Measurements from ENCODE around the gene ITSN2.
"Not testable (repeated sequence)": the region's sequence is repeated elsewhere in the genome, so short reads cannot be mapped to it uniquely, and the experiment has no call there.

Gene ITSN2

GRCh38 chr2:24360050-24360962 lies at the start of gene ITSN2:
ITSN2 (minus strand) TSS chr2:24360536; CDS start chr2:24328082, 32,454 bp downstream.
- peak; percentile 63 for DNase-seq (ENCODE audit: low read depth)

- no peak for DNase-seq (ENCODE audit: low read depth)
Measured at GRCh38 chr2:24409171-24409570, 48.8 kb upstream of the ITSN2 start.

DNA sequence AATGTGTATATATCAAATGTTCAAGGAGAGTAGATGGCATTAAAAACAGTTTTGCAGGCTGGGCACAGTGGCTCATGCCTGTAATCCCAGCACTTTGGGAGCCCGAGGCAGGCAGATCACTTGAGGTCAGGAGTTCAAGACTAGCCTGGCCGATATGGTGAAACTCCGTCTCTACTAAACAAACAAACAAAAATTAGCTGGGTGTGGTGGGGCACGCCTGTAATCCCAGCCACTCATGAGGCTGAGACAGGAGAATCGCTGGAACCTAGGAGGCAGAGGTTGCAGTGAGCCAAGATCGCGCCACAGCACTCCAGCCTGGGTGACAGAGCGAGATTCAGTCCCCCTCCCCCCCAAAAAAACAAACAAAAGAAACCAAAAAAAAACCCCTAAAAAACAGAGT lies 48.4 kb upstream of the ITSN2 start:
- DNase-seq (ENCODE audit: low read depth), result not testable (repeated sequence)

DNA sequence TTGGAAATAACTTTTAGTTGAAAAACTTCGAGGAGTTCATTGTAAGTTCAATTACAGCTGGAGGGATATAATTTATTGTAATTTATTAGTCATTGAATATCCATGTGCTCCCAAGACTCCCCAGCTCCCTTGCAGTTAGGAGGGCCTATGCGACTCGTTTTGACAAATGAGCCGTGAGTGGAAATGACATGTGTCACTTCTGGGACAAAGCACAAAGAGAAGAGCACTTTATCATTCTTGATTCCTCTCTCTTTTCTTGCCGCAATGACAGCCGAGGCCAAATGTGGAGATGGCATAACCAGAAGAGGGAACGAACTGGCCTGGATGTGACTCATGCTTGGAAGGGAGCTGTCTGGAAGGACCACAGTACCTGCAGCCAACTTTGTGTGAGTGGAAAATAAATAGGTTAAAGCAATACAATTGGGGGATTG lies 44.2 kb upstream of the ITSN2 start:
- DNase-seq (ENCODE audit: low read depth), result no peak

GRCh38 chr2:24403832-24404212 lies 43.5 kb upstream of the ITSN2 start:
- DNase-seq (ENCODE audit: low read depth), result no peak

GRCh38 chr2:24403168-24403831 lies 43.0 kb upstream of the ITSN2 start:
- DNase-seq (ENCODE audit: low read depth), result no peak

GRCh38 chr2:24402242-24403097 lies 42.1 kb upstream of the ITSN2 start:
- DNase-seq (ENCODE audit: low read depth), result no peak

DNA sequence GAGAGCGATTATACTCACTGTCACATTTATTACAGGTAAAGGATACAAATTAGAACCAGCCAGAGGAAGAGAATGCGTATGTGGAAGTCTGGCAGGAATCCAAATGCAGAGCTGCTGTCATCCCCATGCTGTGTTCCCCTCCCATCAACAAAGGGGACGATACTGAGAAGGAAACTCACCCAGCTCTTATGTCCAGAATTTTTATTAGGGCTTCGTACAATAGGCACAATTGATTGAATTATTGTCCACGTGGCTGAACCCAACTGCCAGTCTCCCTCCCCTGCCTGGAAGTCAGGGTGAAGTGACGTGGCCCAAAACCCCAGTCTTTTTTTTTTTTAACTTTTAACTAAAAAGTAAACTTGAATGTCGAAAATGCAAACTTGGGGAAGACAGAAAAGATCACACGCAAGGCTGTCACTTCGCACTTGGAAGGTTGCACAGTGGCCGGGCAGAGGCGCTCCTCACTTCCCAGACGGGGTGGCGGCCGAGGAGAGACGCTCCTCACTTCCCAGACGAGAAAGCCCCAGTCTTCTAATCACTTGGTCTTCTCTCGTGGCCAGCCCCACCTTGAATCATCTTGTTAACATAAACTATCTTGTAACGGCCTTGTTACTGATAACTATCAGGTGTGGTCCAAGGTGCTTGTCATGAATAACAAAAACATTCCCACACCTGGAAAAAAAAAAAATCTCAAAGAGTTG lies 40.0 kb upstream of the ITSN2 start:
- no peak for DNase-seq (ENCODE audit: low read depth)

GRCh38 chr2:24399434-24400206 lies 39.3 kb upstream of the ITSN2 start:
- DNase-seq (ENCODE audit: low read depth), result no peak

DNA sequence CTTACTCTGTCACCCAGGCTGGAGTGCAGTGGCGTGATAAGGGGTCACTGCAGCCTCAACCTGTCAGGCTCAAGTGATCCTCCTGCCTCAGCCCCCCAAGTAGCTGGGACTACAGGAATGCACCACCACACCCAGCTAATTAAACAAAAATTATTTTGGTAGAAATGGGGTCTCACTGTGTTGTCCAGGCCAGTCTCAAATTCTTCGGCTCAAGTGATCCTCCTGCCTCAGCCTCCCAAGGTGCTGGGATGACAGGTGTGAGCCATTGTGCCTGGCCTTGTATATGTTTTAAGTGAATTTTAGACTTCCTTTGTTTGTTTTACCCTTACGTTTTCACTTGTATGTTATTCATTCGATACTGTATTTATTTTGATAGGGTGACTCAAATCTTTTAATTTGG lies 34.7 kb upstream of the ITSN2 start:
- DNase-seq (ENCODE audit: low read depth), result no peak

- no peak for DNase-seq (ENCODE audit: low read depth)
Measured at GRCh38 chr2:24392542-24393059, 32.3 kb upstream of the ITSN2 start.

- DNase-seq (ENCODE audit: low read depth), result no peak
Measured at GRCh38 chr2:24385366-24385765, 25.0 kb upstream of the ITSN2 start.

- no peak for DNase-seq (ENCODE audit: low read depth)
Measured at GRCh38 chr2:24382363-24383073, 22.2 kb upstream of the ITSN2 start.

DNA sequence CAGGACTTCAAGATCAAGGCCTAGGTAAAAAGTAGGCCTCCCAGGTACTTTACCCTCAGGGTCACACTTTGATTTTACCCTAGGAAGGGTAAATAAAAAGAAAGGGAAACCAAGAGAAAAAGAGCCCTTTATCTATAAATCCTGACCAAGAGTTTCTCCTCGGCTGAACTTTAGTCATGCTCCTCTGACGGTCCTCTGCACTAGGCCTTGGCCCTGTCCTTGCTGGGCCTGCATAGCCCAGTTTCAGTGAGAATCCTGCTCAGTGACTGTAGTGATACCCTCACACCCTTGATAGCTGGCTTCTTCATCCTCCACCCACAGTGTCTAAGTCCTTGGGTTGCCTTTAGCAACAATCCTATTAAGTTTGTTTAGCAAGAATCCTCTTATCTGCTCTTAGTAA lies 20.5 kb upstream of the ITSN2 start:
- DNase-seq (ENCODE audit: low read depth), result no peak

DNA sequence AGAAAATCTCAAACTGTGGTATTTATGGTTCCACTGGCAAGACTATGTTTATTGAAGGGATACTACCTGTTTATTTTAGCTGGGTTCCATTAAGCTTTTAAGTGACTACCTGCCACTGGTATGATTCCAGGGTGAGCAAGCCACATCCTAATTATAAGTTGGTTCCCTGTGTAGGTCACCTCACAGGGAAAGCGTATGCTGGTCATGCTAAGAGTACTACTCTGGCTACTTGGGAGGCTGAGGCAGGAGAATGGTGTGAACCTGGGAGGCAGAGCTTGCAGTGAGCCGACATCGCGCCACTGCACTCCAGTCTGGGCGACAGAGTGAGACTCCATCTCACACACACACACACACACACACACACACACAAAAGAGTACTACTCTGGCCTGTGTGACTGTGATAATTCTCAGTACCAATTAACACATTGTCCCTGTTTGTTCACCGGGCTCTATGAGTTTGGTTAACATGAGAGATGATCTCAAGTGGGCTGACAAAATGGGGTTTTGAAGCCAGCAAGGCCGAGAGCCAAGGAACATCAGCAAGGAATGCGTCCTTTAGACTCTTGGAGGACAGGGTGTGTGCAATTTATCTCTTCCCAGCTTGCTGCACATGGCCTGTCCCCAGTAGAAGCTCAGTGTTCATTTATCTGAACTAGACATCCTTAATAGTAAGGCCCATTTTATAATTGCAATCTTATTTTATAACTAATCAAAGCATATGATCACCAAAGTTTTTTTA lies 15.2 kb upstream of the ITSN2 start:
- DNase-seq (ENCODE audit: low read depth), result no peak

GRCh38 chr2:24374301-24374700 lies 14.0 kb upstream of the ITSN2 start:
- no peak for DNase-seq (ENCODE audit: low read depth)

DNA sequence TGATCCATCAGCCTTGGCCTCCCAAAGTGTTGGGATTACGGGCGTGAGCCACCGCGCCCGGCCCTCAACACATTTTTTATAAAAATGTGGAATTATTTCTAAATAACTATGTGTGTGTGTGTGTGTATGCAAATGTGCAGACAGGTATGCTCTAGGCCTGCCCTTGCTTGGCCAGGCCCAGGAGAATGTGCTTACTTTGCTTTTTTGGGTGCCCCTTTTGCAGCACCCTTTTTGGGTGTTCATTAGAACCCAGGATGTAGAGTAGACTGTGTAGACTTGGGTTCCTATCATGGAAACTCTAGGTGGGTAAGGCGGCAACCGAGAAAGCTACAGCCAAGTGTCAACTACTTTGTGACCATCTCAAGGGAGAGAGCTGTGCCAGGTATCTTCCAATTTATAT lies 11.7 kb upstream of the ITSN2 start:
- DNase-seq (ENCODE audit: low read depth), result no peak

DNA sequence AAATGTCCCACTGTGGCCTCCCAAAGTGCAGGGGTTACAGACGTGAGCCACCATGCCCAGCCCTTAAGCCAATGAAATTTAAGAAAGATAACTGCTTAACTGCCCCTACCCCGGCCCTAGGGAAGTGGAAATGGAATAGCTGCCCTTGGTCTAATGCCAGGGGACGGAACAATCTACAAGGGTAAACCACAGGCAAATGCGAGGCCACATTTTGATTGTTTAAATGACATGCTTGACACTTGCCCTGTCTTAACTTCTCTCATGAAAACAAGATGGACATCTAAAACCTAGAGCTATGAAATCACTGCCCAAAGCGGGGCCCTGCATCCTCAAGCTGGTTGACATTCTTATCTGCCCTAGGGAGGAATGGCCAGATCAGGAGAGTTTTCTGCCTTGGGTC lies 5.5 kb upstream of the ITSN2 start:
- DNase-seq (ENCODE audit: low read depth), result no peak

DNA sequence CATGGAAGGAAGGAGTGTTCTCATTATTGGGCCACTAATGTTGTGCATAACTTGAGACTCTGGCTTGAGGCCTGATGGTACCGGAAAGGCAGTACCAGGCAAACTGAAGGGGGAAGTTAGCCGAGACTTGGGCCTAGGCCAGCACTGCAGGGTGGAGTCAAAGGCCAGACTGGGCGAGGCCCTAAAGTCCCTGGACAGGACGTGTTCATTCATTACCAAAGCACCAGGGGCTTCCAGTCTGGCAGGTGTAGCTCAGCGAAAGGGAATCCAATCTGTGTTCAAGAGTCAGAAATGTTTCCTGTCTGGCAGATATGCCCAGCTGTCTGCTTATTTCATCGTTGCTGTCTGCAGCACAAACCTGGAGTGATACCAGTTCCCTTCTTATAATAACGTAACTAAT lies 4.7 kb upstream of the ITSN2 start:
- no peak for DNase-seq (ENCODE audit: low read depth)
